GM23338 (cell line): ENCODE results near the gene SLC7A5.

Experiments used
- CREB1 ChIP-seq: fragments of 250-450 bp; sonication (Bioruptor Pico); IDR thresholded peaks from 2 replicates; pipeline ENCODE4 v1.5.0; 2020; ENCODE audit warnings: low read depth, mild to moderate bottlenecking, moderate library complexity
- CTCF ChIP-seq, 2 experiments: fragments of 200-600 bp in 1 of 2; sonication (generic) in 1 of 2; conservative IDR thresholded peaks; 2 replicates each; pipeline versions ENCODE4 v1.5.1 to v1.6.1; 2016 to 2017; ENCODE audit warnings: antibody characterized with exemption in 2 of 2, low read depth in 2 of 2, mild to moderate bottlenecking in 2 of 2, moderate library complexity in 1 of 2
- EZH2 ChIP-seq: fragments of 200-600 bp; sonication (generic); IDR thresholded peaks from one replicate; pipeline ENCODE4 v1.8.0; 2017; ENCODE audit warnings: antibody characterized with exemption, mild to moderate bottlenecking, low read depth; ENCODE audit not compliant: unreplicated experiment
- EZH2phosphoT487 ChIP-seq: fragments of 200-600 bp; sonication (generic); IDR thresholded peaks from one replicate; pipeline ENCODE4 v1.8.1; 2018; ENCODE audit warnings: antibody characterized with exemption; ENCODE audit not compliant: unreplicated experiment
- JUNB ChIP-seq: IDR thresholded peaks from one replicate; pipeline ENCODE4 v1.6.1; 2016; ENCODE audit warnings: antibody characterized with exemption; ENCODE audit not compliant: unreplicated experiment
- POLR2AphosphoS5 ChIP-seq: IDR thresholded peaks from 2 replicates; pipeline ENCODE4 v1.6.1; 2016; ENCODE audit warnings: antibody characterized with exemption, low read depth
- REST ChIP-seq: IDR thresholded peaks from one replicate; pipeline ENCODE4 v1.6.1; 2018; ENCODE audit warnings: antibody characterized with exemption; ENCODE audit not compliant: unreplicated experiment
- ZNF331 ChIP-seq: fragments of 250-450 bp; sonication (Bioruptor Pico); IDR thresholded peaks from 2 replicates; pipeline ENCODE4 v1.5.0; 2020; ENCODE audit warnings: low read depth, mild to moderate bottlenecking, moderate library complexity

- TF ChIP-seq CTCF (conservative IDR thresholded peaks at IDR 0.05; ENCODE audit: low read depth in 2 of 2) (no peak), POLR2AphosphoS5 (no peak), EZH2 (no peak), JUNB (no peak), EZH2phosphoT487 (no peak), REST (no peak), ZNF331 (no peak), CREB1 (CRISPR knock-in tag) (no peak)
Measured at GRCh38 chr16:87834668-87835473, 34.4 kb downstream of the SLC7A5 start.
